Coronary artery (tissue), 2 donors: ENCODE data around the gene ARFRP1.

Experiments used
- DNase-seq: peaks from one replicate; pipeline ENCODE4 v3.0.0-alpha.2; 2017; ENCODE audit warnings: low spot score
- H3K27ac ChIP-seq, 2 donors: fragments of 200-600 bp; sonication (generic); one replicate each; pipeline ENCODE4 v1.5.1; 2016 to 2019
- H3K4me3 ChIP-seq: fragments of 200-600 bp; sonication (generic); 2 replicates; pipeline ENCODE4 v1.5.1; 2016; ENCODE audit warnings: mild to moderate bottlenecking, moderate library complexity
- CTCF ChIP-seq: fragments of 200-600 bp; sonication (generic); IDR thresholded peaks from one replicate; pipeline ENCODE4 v1.5.1; 2019; ENCODE audit warnings: antibody characterized with exemption

ARFRP1 gene

GRCh38 chr20:63698739-63699465, 8.9 kb downstream of the ARFRP1 start:
- Histone ChIP-seq H3K27ac (peak overlapping the region; percentile 18 to 83), H3K4me3 (peak overlapping the region; percentile 31)
- peak; percentile 81 for DNase-seq
- no peak for TF ChIP-seq CTCF

- Histone ChIP-seq H3K27ac (no peak overlapping the region), H3K4me3 (no peak overlapping the region)
- TF ChIP-seq CTCF = no peak
- no peak for DNase-seq
Measured at GRCh38 chr20:63697868-63698545, 9.8 kb downstream of the ARFRP1 start.

GRCh38 chr20:63697357-63697867, 10.4 kb downstream of the ARFRP1 start:
- no peak overlapping the region for H3K27ac ChIP-seq
- DNase-seq = no peak
- TF ChIP-seq CTCF = no peak
- H3K4me3 ChIP-seq = peak overlapping the region; percentile 47

GRCh38 chr20:63696628-63697356, 11.0 kb downstream of the ARFRP1 start, which contains the start of gene TNFRSF6B:
Gene TNFRSF6B (plus strand): TSS chr20:63696652. CDS start chr20:63696768, 116 bp downstream.
- TF ChIP-seq CTCF = no peak
- DNase-seq = peak; percentile 73
- Histone ChIP-seq H3K27ac (peak within 1 kb of the TSS in 1 of 2 donors; percentile 56), H3K4me3 (peak within 1 kb of the TSS; percentile 47)

- peak overlapping the region in 1 of 2 donors; percentile 56 for H3K27ac ChIP-seq
- H3K4me3 ChIP-seq = peak overlapping the region; percentile 47
- TF ChIP-seq CTCF = no peak
- DNase-seq = no peak
Measured at GRCh38 chr20:63696306-63696627, 11.5 kb downstream of the ARFRP1 start.

- DNase-seq = peak; percentile 70
- H3K27ac ChIP-seq = peak overlapping the region in 1 of 2 donors; percentile 56
- H3K4me3 ChIP-seq = no peak overlapping the region
- no peak for TF ChIP-seq CTCF
Measured at GRCh38 chr20:63695424-63696305, 12.1 kb downstream of the ARFRP1 start.
